SK-N-SH treated with all-trans-retinoic acid at 6 μM for 48 hours (cell line): Measurements from ENCODE around the gene LEFTY1.

Source experiments
- CREB5 ChIP-seq: fragments of 250-450 bp; sonication (Bioruptor Pico); IDR thresholded peaks from 2 replicates; pipeline ENCODE4 v1.5.1; 2020; ENCODE audit warnings: low read depth, mild to moderate bottlenecking, moderate library complexity
- CSRNP3 ChIP-seq: fragments of 250-450 bp; sonication (Bioruptor Pico); IDR thresholded peaks from 2 replicates; pipeline ENCODE4 v1.5.1; 2021; ENCODE audit warnings: mild to moderate bottlenecking, moderate library complexity
- ESRRG ChIP-seq: fragments of 250-450 bp; sonication (Bioruptor Pico); IDR thresholded peaks from 2 replicates; pipeline ENCODE4 v1.6.1; 2021; ENCODE audit warnings: mild to moderate bottlenecking
- OSR1 ChIP-seq: fragments of 250-450 bp; sonication (Bioruptor Pico); IDR thresholded peaks from 2 replicates; pipeline ENCODE4 v1.8.0; 2022; ENCODE audit warnings: moderate library complexity, mild to moderate bottlenecking, inconsistent platforms
- PATZ1 ChIP-seq: fragments of 250-450 bp; sonication (Bioruptor Pico); IDR thresholded peaks from 2 replicates; pipeline ENCODE4 v1.8.0; 2020; ENCODE audit warnings: mild to moderate bottlenecking, moderate library complexity, borderline replicate concordance
- RARB ChIP-seq: fragments of 250-450 bp; sonication (Bioruptor Pico); IDR thresholded peaks from 2 replicates; pipeline ENCODE4 v1.8.0; 2021; ENCODE audit warnings: mild to moderate bottlenecking, moderate library complexity
- ZFP3 ChIP-seq: fragments of 250-450 bp; sonication (Bioruptor Pico); IDR thresholded peaks from 2 replicates; pipeline ENCODE4 v1.5.0; 2020; ENCODE audit warnings: mild to moderate bottlenecking, moderate library complexity
- ZFP30 ChIP-seq: fragments of 450-650 bp; formaldehyde crosslinking; IDR thresholded peaks from 2 replicates; pipeline ENCODE4 v1.5.0; 2022; ENCODE audit warnings: mild to moderate bottlenecking, moderate library complexity
- ZNF8 ChIP-seq: fragments of 450-650 bp; formaldehyde crosslinking; IDR thresholded peaks from 2 replicates; pipeline ENCODE4 v1.5.0; 2020; ENCODE audit warnings: mild to moderate bottlenecking, moderate library complexity

- no peak for TF ChIP-seq CSRNP3 (CRISPR knock-in tag)
- TF ChIP-seq RARB = no peak
- no peak for TF ChIP-seq PATZ1 (CRISPR knock-in tag)
- no peak for TF ChIP-seq ESRRG (CRISPR knock-in tag)
- no peak for TF ChIP-seq ZFP30 (CRISPR knock-in tag)
- no peak for TF ChIP-seq CREB5 (CRISPR knock-in tag)
- no peak for TF ChIP-seq OSR1 (CRISPR knock-in tag)
- no peak for TF ChIP-seq ZFP3
- TF ChIP-seq ZNF8 (CRISPR knock-in tag) = no peak
These were observed 7.6 kb downstream of the LEFTY1 start for GRCh38 chr1:225881081-225881958.
